Vagina (tissue), 2 donors: ENCODE results near the gene MOGAT3.
"Not testable (repeated sequence)": the region's sequence is repeated elsewhere in the genome, so short reads cannot be mapped to it uniquely, and the experiment has no call there.

ENCODE experiments used
- POLR2A ChIP-seq, 2 donors: fragments of 450-650 bp; IDR thresholded peaks; one replicate each; pipeline ENCODE4 v1.6.1; 2017; ENCODE audit warnings: antibody characterized with exemption in 2 of 2, mild to moderate bottlenecking in 2 of 2, moderate library complexity in 2 of 2
- POLR2AphosphoS5 ChIP-seq, 2 donors: sonication (generic); formaldehyde crosslinking; IDR thresholded peaks; one replicate each; pipeline ENCODE4 v1.9.0; 2017; ENCODE audit warnings: antibody characterized with exemption in 2 of 2, mild to moderate bottlenecking in 2 of 2, low read depth in 1 of 2; ENCODE audit not compliant: insufficient read depth in 1 of 2
- TF ChIP-seq, protein P1 (sequence below), 3 experiments: fragments of 450-650 bp in 2 of 3; fragments of 200-600 bp in 1 of 3; sonication (generic) in 1 of 3; IDR thresholded peaks; one replicate each; pipeline ENCODE4 v1.5.1; 2017 to 2019; ENCODE audit warnings: antibody characterized with exemption in 3 of 3, mild to moderate bottlenecking in 2 of 3, moderate library complexity in 2 of 3

DNA sequence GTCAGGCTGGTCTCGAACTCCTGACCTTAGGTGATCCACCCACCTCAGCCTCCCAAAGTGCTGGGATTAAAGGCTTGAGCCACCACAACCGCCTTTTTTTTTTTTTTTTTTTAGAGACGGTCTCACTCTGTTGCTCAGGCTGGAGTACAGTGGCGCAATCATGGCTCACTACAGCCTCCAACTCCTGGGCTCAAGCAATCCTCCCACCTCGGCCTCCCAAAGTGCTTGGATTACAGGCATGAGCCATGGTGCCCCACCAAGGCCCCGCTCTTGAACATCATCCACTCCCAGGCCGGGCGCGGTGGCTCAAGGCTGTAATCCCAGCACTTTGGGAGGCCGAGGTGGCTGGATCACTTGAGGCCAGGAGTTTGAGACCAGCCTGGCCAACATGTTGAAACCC lies 1.3 kb downstream of the MOGAT3 start:
- TF ChIP-seq, protein P1, sequence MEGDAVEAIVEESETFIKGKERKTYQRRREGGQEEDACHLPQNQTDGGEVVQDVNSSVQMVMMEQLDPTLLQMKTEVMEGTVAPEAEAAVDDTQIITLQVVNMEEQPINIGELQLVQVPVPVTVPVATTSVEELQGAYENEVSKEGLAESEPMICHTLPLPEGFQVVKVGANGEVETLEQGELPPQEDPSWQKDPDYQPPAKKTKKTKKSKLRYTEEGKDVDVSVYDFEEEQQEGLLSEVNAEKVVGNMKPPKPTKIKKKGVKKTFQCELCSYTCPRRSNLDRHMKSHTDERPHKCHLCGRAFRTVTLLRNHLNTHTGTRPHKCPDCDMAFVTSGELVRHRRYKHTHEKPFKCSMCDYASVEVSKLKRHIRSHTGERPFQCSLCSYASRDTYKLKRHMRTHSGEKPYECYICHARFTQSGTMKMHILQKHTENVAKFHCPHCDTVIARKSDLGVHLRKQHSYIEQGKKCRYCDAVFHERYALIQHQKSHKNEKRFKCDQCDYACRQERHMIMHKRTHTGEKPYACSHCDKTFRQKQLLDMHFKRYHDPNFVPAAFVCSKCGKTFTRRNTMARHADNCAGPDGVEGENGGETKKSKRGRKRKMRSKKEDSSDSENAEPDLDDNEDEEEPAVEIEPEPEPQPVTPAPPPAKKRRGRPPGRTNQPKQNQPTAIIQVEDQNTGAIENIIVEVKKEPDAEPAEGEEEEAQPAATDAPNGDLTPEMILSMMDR (IDR thresholded peaks at IDR 0.05): not testable (repeated sequence)
- TF ChIP-seq POLR2A (IDR thresholded peaks at IDR 0.05); POLR2AphosphoS5 (IDR thresholded peaks at IDR 0.05; ENCODE audit: insufficient read depth in 1 of 2, low read depth in 1 of 2): not testable (repeated sequence)
